H1 (cell line): ENCODE data around the gene TAF13. TPM values are rescaled to one million over a fixed set of nuclear protein-coding genes. Genes with fewer than 3 reads are reported as not detected.
A peak's percentile ranks its signal among the peaks of the same experiment; 100 is the strongest.

Source experiments
- CTCF ChIA-PET: fragments of 300-600 bp; sonication (Branson Sonifier 250); formaldehyde crosslinking; loops from one replicate; lab custom pipeline; 2021; ENCODE audit not compliant: partially characterized antibody; lab: Charles Lee
- POLR2A ChIA-PET: fragments of 300-600 bp; sonication (Branson Sonifier 250); formaldehyde crosslinking; loops from one replicate; lab custom pipeline; 2021; ENCODE audit warnings: inconsistent platforms; ENCODE audit not compliant: partially characterized antibody; lab: Charles Lee
- DNase-seq, 2 experiments: peaks; one replicate each; pipeline versions ENCODE4 v3.0.0 to v3.0.0-alpha.2; 2010 to 2022; ENCODE audit warnings: low spot score in 2 of 2, low read depth in 1 of 2, mixed read lengths in 1 of 2
- FAIRE-seq: peaks from 2 replicates; lab custom pipeline; 2011; peaks lifted over from hg19 to GRCh38; lab: Jason Lieb, UNC
- H2AFZ ChIP-seq: 2 replicates; pipeline ENCODE4 v1.8.1; 2012; ENCODE audit warnings: low read length, inconsistent platforms
- H2AK5ac ChIP-seq: 2 replicates; pipeline ENCODE4 v1.6.1; 2013; ENCODE audit warnings: low read depth, low read length
- H2BK120ac ChIP-seq: replicated peaks from 2 replicates; pipeline ENCODE3; 2013; ENCODE audit warnings: low read depth, low read length, inconsistent platforms
- H2BK12ac ChIP-seq: 2 replicates; pipeline ENCODE4 v1.6.1; 2013; ENCODE audit warnings: low read depth, low read length
- H2BK15ac ChIP-seq: 2 replicates; pipeline ENCODE4 v1.6.1; 2013; ENCODE audit warnings: low read length
- H2BK20ac ChIP-seq: 2 replicates; pipeline ENCODE4 v1.6.1; 2013; ENCODE audit warnings: low read length
- H2BK5ac ChIP-seq: 2 replicates; pipeline ENCODE4 v1.6.1; 2013; ENCODE audit warnings: low read depth, low read length
- H3K14ac ChIP-seq: 2 replicates; pipeline ENCODE4 v1.6.1; 2013; ENCODE audit warnings: inconsistent platforms; ENCODE audit not compliant: insufficient read length
- H3K18ac ChIP-seq: 2 replicates; pipeline ENCODE4 v1.6.1; 2013; ENCODE audit warnings: low read length; ENCODE audit errors: extremely low read depth
- H3K23ac ChIP-seq: 2 replicates; pipeline ENCODE4 v1.6.1; 2013; ENCODE audit warnings: inconsistent platforms; ENCODE audit not compliant: insufficient read length
- H3K23me2 ChIP-seq: 2 replicates; pipeline ENCODE4 v1.6.1; 2013; ENCODE audit warnings: low read depth, low read length
- H3K27ac ChIP-seq: 2 replicates; pipeline ENCODE4 v1.6.1; 2011; ENCODE audit warnings: low read depth, low read length, inconsistent platforms
- H3K27me3 ChIP-seq, 4 experiments: replicated peaks in 1 of 4; 1 replicate in 1 of 4; 2 replicates in 3 of 4; pipeline versions ENCODE4 v1.6.1 to v1.8.1; 2011 to 2013; ENCODE audit warnings: low read length in 3 of 4, mild to moderate bottlenecking in 3 of 4, inconsistent platforms in 2 of 4, mixed read lengths in 2 of 4, moderate library complexity in 1 of 4; ENCODE audit not compliant: control insufficient read depth in 3 of 4, insufficient read depth in 3 of 4; ENCODE audit errors: extremely low read depth in 1 of 4
- H3K36me3 ChIP-seq, 4 experiments: 2 replicates each; pipeline versions ENCODE4 v1.6.1 to v1.8.1; 2011 to 2013; ENCODE audit warnings: mild to moderate bottlenecking in 4 of 4, low read length in 3 of 4, moderate library complexity in 2 of 4, control low read depth in 1 of 4, inconsistent platforms in 1 of 4; ENCODE audit not compliant: insufficient read depth in 4 of 4, control insufficient read depth in 2 of 4
- H3K4ac ChIP-seq: replicated peaks from 2 replicates; pipeline ENCODE3; 2013; ENCODE audit warnings: low read length, low read depth, mixed read lengths, inconsistent platforms; ENCODE audit not compliant: insufficient read length
- H3K4me1 ChIP-seq, 4 experiments: replicated peaks in 1 of 4; 1 replicate in 1 of 4; 2 replicates in 3 of 4; pipeline versions ENCODE4 v1.6.1 to v1.8.1; 2011 to 2013; ENCODE audit warnings: low read length in 3 of 4, inconsistent platforms in 2 of 4, mixed read lengths in 1 of 4; ENCODE audit not compliant: insufficient read depth in 4 of 4, control insufficient read depth in 3 of 4
- H3K4me2 ChIP-seq, 2 experiments: 2 replicates each; pipeline versions ENCODE4 v1.6.1 to v1.8.1; 2011 to 2013; ENCODE audit warnings: low read depth in 2 of 2, low read length in 2 of 2, control low read depth in 1 of 2, inconsistent platforms in 1 of 2, mild to moderate bottlenecking in 1 of 2; ENCODE audit not compliant: insufficient read depth in 1 of 2
- H3K4me3 ChIP-seq, 4 experiments: fragments of 200-600, 300-600 bp in 1 of 4; sonication (generic), shearing (Covaris generic), sonication (Bioruptor Twin) in 1 of 4; 2 replicates each; pipeline versions ENCODE4 v1.5.1 to v1.8.1; 2011 to 2016; ENCODE audit warnings: low read length in 4 of 4, low read depth in 3 of 4, control low read depth in 2 of 4, inconsistent platforms in 2 of 4, mild to moderate bottlenecking in 2 of 4, mixed read lengths in 1 of 4, moderate library complexity in 1 of 4; ENCODE audit not compliant: insufficient read depth in 2 of 4; ENCODE audit errors: extremely low read depth in 1 of 4
- H3K56ac ChIP-seq: replicated peaks from 2 replicates; pipeline ENCODE3; 2013; ENCODE audit warnings: low read depth, mild to moderate bottlenecking, mixed read lengths, low read length, inconsistent platforms; ENCODE audit not compliant: insufficient read length
- H3K79me1 ChIP-seq: 2 replicates; pipeline ENCODE4 v1.6.1; 2013; ENCODE audit warnings: low read depth, low read length, control low read depth
- H3K79me2 ChIP-seq, 2 experiments: 2 replicates each; pipeline versions ENCODE4 v1.6.1 to v1.8.1; 2012 to 2013; ENCODE audit warnings: low read length in 2 of 2, mild to moderate bottlenecking in 2 of 2, inconsistent platforms in 1 of 2; ENCODE audit not compliant: insufficient read depth in 2 of 2, control insufficient read depth in 1 of 2
- H3K9ac ChIP-seq, 4 experiments: replicated peaks in 1 of 4; 1 replicate in 1 of 4; 2 replicates in 3 of 4; pipeline versions ENCODE4 v1.6.1 to v1.8.1; 2011 to 2013; ENCODE audit warnings: low read depth in 3 of 4, low read length in 3 of 4, control low read depth in 2 of 4, mild to moderate bottlenecking in 2 of 4, moderate library complexity in 2 of 4, inconsistent platforms in 1 of 4; ENCODE audit errors: extremely low read depth in 1 of 4
- H3K9me3 ChIP-seq, 2 experiments: 2 replicates each; pipeline versions ENCODE4 v1.6.1 to v1.8.1; 2012 to 2013; ENCODE audit warnings: mild to moderate bottlenecking in 2 of 2, moderate library complexity in 2 of 2, control low read depth in 1 of 2, inconsistent platforms in 1 of 2, low read depth in 1 of 2, low read length in 1 of 2, mixed read lengths in 1 of 2; ENCODE audit not compliant: insufficient read depth in 2 of 2
- H4K20me1 ChIP-seq, 2 experiments: replicated peaks in 1 of 2; 2 replicates each; pipeline versions ENCODE3 to v1.8.1; 2011 to 2013; ENCODE audit warnings: inconsistent platforms in 2 of 2, low read length in 2 of 2, mild to moderate bottlenecking in 1 of 2; ENCODE audit not compliant: insufficient read depth in 2 of 2, control insufficient read depth in 1 of 2
- H4K5ac ChIP-seq: 2 replicates; pipeline ENCODE4 v1.6.1; 2013; ENCODE audit warnings: low read length, low read depth, mixed read lengths, inconsistent platforms; ENCODE audit not compliant: insufficient read length
- H4K8ac ChIP-seq: 2 replicates; pipeline ENCODE4 v1.8.0; 2013; ENCODE audit warnings: mild to moderate bottlenecking, moderate library complexity, low read length, inconsistent platforms; ENCODE audit not compliant: insufficient read depth; ENCODE audit errors: extremely low read depth
- H4K91ac ChIP-seq: replicated peaks from 2 replicates; pipeline ENCODE3; 2013; ENCODE audit warnings: low read length, mixed read lengths, inconsistent platforms; ENCODE audit not compliant: insufficient read length
- RXRA ChIP-seq: IDR thresholded peaks from 2 replicates; pipeline ENCODE4 v1.6.1; 2011; ENCODE audit warnings: low read depth, mild to moderate bottlenecking, low read length, moderate library complexity; ENCODE audit not compliant: insufficient read depth
- SIRT6 ChIP-seq: IDR thresholded peaks from one replicate; pipeline ENCODE4 v1.7.1; 2012; ENCODE audit warnings: low read length, inconsistent platforms
- WGBS, 2 experiments: shearing (Covaris generic) in 1 of 2; methylation state at CpG; one replicate each; pipeline versions ENCODE4 v1.1.6 to v1.1.7; 2013 to 2015; ENCODE audit warnings: low lambda C conversion rate in 2 of 2, mixed read lengths in 2 of 2, inconsistent platforms in 1 of 2, low coverage in 1 of 2, missing lambda C conversion rate in 1 of 2; ENCODE audit not compliant: insufficient replicate concordance in 2 of 2, insufficient coverage in 1 of 2, insufficient read length in 1 of 2; ENCODE audit errors: extremely low coverage in 1 of 2, missing lambda C conversion rate in 1 of 2; 5-methylcytosine and 5-hydroxymethylcytosine counted together
- polyA plus RNA-seq, 7 experiments: library from polyadenylated mRNA; depleted of rRNA in 3 of 7; stranded (reverse) in 5 of 7; unstranded in 2 of 7; fragments of >200 nt in 5 of 7; fragments of 200-250 nt in 2 of 7; gene quantifications; 1 replicate in 5 of 7; 2 replicates in 1 of 7; 4 replicates in 1 of 7; pipeline versions ENCODE4 v1.2.1 to v1.2.3, GENCODE V29; 2011 to 2013; ENCODE audit warnings: missing spikeins in 2 of 7, mixed read lengths in 2 of 7
- total RNA-seq: library from RNA; stranded (reverse); fragmentation: NEBNext Ultra II Directional; extraction: Animal tissue kit (Norgen Biotek cat#: 25700); gene quantifications from 2 replicates; pipeline ENCODE4 v1.2.1, GENCODE V29; 2021
- TF ChIP-seq, protein P1 (sequence below): IDR thresholded peaks from 2 replicates; pipeline ENCODE4 v1.6.1; 2011; ENCODE audit warnings: low read length, improper control_type of control experiment

Gene TAF13
- total and polyA plus RNA-seq, 2 of the 8 experiments (the other 6 are each of a cell fraction or from before 2014, with no cell fraction given): 13.1 to 41.7 TPM

DNA sequence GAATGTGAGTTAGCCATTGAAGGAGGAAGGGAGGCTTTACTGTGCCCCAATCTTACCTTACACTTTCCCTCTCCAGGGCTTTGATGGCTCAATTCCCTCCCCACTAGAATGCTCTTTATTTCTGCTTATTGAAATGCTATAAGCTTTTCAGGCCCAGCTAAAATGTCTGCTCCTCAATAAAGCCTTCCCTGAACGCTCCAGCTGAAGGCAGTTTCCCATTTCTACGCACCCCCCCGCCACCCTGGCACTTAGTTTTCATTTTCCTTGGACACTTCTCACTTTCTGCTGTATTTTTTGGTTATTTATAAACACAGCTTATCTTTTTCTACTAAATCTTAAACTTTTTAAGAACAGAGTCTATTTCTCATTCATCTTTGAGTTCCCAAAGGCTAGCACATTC lies 7.7 kb upstream of the TAF13 start:
- TF ChIP-seq RXRA (no peak), SIRT6 (no peak)
- TF ChIP-seq, protein P1, sequence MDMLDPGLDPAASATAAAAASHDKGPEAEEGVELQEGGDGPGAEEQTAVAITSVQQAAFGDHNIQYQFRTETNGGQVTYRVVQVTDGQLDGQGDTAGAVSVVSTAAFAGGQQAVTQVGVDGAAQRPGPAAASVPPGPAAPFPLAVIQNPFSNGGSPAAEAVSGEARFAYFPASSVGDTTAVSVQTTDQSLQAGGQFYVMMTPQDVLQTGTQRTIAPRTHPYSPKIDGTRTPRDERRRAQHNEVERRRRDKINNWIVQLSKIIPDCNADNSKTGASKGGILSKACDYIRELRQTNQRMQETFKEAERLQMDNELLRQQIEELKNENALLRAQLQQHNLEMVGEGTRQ: no peak
- no peak overlapping the region for H2BK120ac ChIP-seq
- CTCF ChIA-PET: interaction anchor here (0.9 to 3.1 kb wide), 5 partner anchors 14 to 180 kb away, joined by 3 to 16 read pairs (median 4); no protein-coding TSS in a partner anchor
- DNase-seq (no peak), FAIRE-seq (no peak)
- 0 out of 4 replicates have a peak overlapping the region, but pooled peaks of 1 of the 2 experiments have one; percentile 28 for H3K4me2 ChIP-seq
- H3K4me3 ChIP-seq: no peak overlapping the region
- H3K14ac ChIP-seq: no peak overlapping the region
- no peak overlapping the region for H4K8ac ChIP-seq
- H3K27ac ChIP-seq: no peak overlapping the region
- no peak overlapping the region for H2BK5ac ChIP-seq
- H2BK12ac ChIP-seq: no peak overlapping the region
- no peak overlapping the region for H3K18ac ChIP-seq
- POLR2A ChIA-PET: interaction anchor here (11.9 kb wide), 1 partner anchor 17 kb away, joined by 99 read pairs; no protein-coding TSS in a partner anchor
- H3K4me1 ChIP-seq: peaks cover 0 to 7% (median 3%) of the 10 kb centered on the region in 4 experiments; a peak in 4 of 7 replicates
- no peak overlapping the region for H4K5ac ChIP-seq
- H3K23me2 ChIP-seq: no peaks in the 10 kb centered on the region
- no peaks in the 10 kb centered on the region for H3K79me1 ChIP-seq
- no peak overlapping the region for H2BK15ac ChIP-seq
- WGBS, 2 experiments: 91% methylated on average over 3 of the region's 3 CpGs; no CpG with 5 or more reads in 1 of the 2 experiments
- no peak overlapping the region for H3K56ac ChIP-seq
- H3K36me3 ChIP-seq: no peaks in the 10 kb centered on the region
- no peaks in the 10 kb centered on the region for H3K9me3 ChIP-seq
- no peak overlapping the region for H4K91ac ChIP-seq
- H3K23ac ChIP-seq: no peak overlapping the region
- no peak overlapping the region for H3K9ac ChIP-seq
- H3K79me2 ChIP-seq: no peaks in the 10 kb centered on the region
- H3K4ac ChIP-seq: no peak overlapping the region
- H4K20me1 ChIP-seq: no peaks in the 10 kb centered on the region
- no peak overlapping the region for H2AK5ac ChIP-seq
- H2BK20ac ChIP-seq: no peak overlapping the region
- 0 out of 2 replicates have a peak overlapping the region, but pooled peaks have one; percentile 13 for H2AFZ ChIP-seq
- H3K27me3 ChIP-seq: no peaks in the 10 kb centered on the region
